Neural cell (in vitro differentiated cells): ENCODE data around the gene TRUB1.

Source experiments
- CTCF ChIP-seq: fragments of 450-650 bp; IDR thresholded peaks from 2 replicates; pipeline ENCODE4 v1.5.1; 2014; ENCODE audit warnings: antibody characterized with exemption, mild to moderate bottlenecking, moderate library complexity; ENCODE audit not compliant: poor library complexity, severe bottlenecking
- EP300 ChIP-seq: fragments of 450-650 bp; conservative IDR thresholded peaks from 2 replicates; pipeline ENCODE4 v1.6.1; 2014; ENCODE audit warnings: antibody characterized with exemption, mild to moderate bottlenecking, moderate library complexity; ENCODE audit not compliant: poor library complexity, severe bottlenecking
- EZH2 ChIP-seq: fragments of 200-600, 300-800 bp; shearing (Covaris generic), sonication (generic); IDR thresholded peaks from 2 replicates; pipeline ENCODE4 v1.6.1; 2014; ENCODE audit warnings: antibody characterized with exemption, low read length, borderline replicate concordance, mild to moderate bottlenecking; ENCODE audit not compliant: insufficient read depth, poor library complexity, severe bottlenecking
- POLR2AphosphoS5 ChIP-seq: IDR thresholded peaks from 2 replicates; pipeline ENCODE4 v1.6.1; 2012
- REST ChIP-seq: IDR thresholded peaks from 2 replicates; pipeline ENCODE4 v1.6.1; 2012; ENCODE audit warnings: borderline replicate concordance
- SMC3 ChIP-seq: fragments of 450-650 bp; conservative IDR thresholded peaks from 2 replicates; pipeline ENCODE4 v1.6.1; 2014; ENCODE audit warnings: antibody characterized with exemption, mild to moderate bottlenecking, moderate library complexity; ENCODE audit not compliant: poor library complexity
- TAF1 ChIP-seq: IDR thresholded peaks from 2 replicates; pipeline ENCODE4 v1.6.1; 2012; ENCODE audit warnings: low read depth

GRCh38 chr10:114982989-114983388 lies 45.0 kb downstream of the TRUB1 start:
- TF ChIP-seq CTCF (no peak), EZH2 (no peak), SMC3 (no peak), TAF1 (no peak), POLR2AphosphoS5 (no peak), REST (no peak), EP300 (no peak)
